Skeletal muscle tissue (tissue), 4 donors: ENCODE results near the gene FTCD. TPM values are rescaled to one million over a fixed set of nuclear protein-coding genes. Genes with fewer than 3 reads are reported as not detected.

Source experiments
- H3K27ac ChIP-seq: one replicate; pipeline ENCODE4 v1.7.0; 2013; ENCODE audit warnings: mild to moderate bottlenecking, low read depth, low read length, inconsistent platforms
- H3K27me3 ChIP-seq, 3 donors: one replicate each; pipeline ENCODE4 v1.7.0; 2013; ENCODE audit warnings: low read length in 3 of 3; ENCODE audit not compliant: control insufficient read depth in 3 of 3, insufficient read depth in 3 of 3
- H3K36me3 ChIP-seq, 3 donors: one replicate each; pipeline ENCODE4 v1.7.0; 2013; ENCODE audit warnings: low read length in 3 of 3; ENCODE audit not compliant: control insufficient read depth in 3 of 3, insufficient read depth in 3 of 3
- H3K4me1 ChIP-seq, 3 donors: one replicate each; pipeline ENCODE4 v1.7.0; 2013; ENCODE audit warnings: low read length in 3 of 3, mild to moderate bottlenecking in 3 of 3; ENCODE audit not compliant: control insufficient read depth in 3 of 3, insufficient read depth in 3 of 3
- H3K4me3 ChIP-seq, 3 donors: one replicate each; pipeline ENCODE4 v1.7.0; 2013; ENCODE audit warnings: low read length in 3 of 3
- H3K9ac ChIP-seq, 3 donors: one replicate each; pipeline ENCODE4 v1.7.0; 2013; ENCODE audit warnings: low read length in 3 of 3, mild to moderate bottlenecking in 3 of 3, moderate library complexity in 2 of 3, low read depth in 1 of 3
- H3K9me3 ChIP-seq, 3 donors: one replicate each; pipeline ENCODE4 v1.7.0; 2013; ENCODE audit warnings: low read length in 3 of 3; ENCODE audit not compliant: control insufficient read depth in 3 of 3
- total RNA-seq: library from RNA; depleted of rRNA; stranded (reverse); fragments of >200 nt; gene quantifications from one replicate; pipeline ENCODE4 v1.2.3, GENCODE V29; 2014
- donor health status: Osteomylitis.

FTCD gene
- total RNA-seq, 1 donor from 2014 or later = 0.52 TPM

GRCh38 chr21:46128106-46128932 is 27.1 kb downstream of the FTCD start:
- H3K9me3 ChIP-seq = peaks cover 0 to 2% (median 0%) of the 10 kb centered on the region in 3 donors
- no peaks in the 10 kb centered on the region for H3K4me1 ChIP-seq
- H3K27me3 ChIP-seq = peaks cover 0 to 4% (median 0%) of the 10 kb centered on the region in 3 donors
- peaks cover 0 to 10% (median 6%) of the 10 kb centered on the region in 3 donors for H3K36me3 ChIP-seq
- no peak overlapping the region for H3K27ac ChIP-seq
- H3K4me3 ChIP-seq = no peak overlapping the region
- no peak overlapping the region for H3K9ac ChIP-seq

GRCh38 chr21:46127239-46128105 is 27.9 kb downstream of the FTCD start:
- Histone ChIP-seq H3K36me3 (peaks cover 0 to 10% (median 10%) of the 10 kb centered on the region in 3 donors), H3K27ac (no peak overlapping the region), H3K4me1 (no peaks in the 10 kb centered on the region), H3K4me3 (no peak overlapping the region), H3K9me3 (peaks cover 0 to 2% (median 0%) of the 10 kb centered on the region in 3 donors), H3K27me3 (peaks cover 0 to 4% (median 0%) of the 10 kb centered on the region in 3 donors), H3K9ac (no peak overlapping the region)

- Histone ChIP-seq H3K27me3 (peaks cover 0 to 4% (median 0%) of the 10 kb centered on the region in 3 donors), H3K4me3 (no peak overlapping the region), H3K27ac (no peak overlapping the region), H3K4me1 (no peaks in the 10 kb centered on the region), H3K9me3 (peaks cover 0 to 2% (median 0%) of the 10 kb centered on the region in 3 donors), H3K9ac (no peak overlapping the region), H3K36me3 (peaks cover 0 to 16% (median 14%) of the 10 kb centered on the region in 3 donors)
Observed at GRCh38 chr21:46126309-46127238, 28.8 kb downstream of the FTCD start.

GRCh38 chr21:46125846-46126301 is 29.5 kb downstream of the FTCD start:
- H3K4me3 ChIP-seq = no peak overlapping the region
- H3K27me3 ChIP-seq = peaks cover 0 to under 1% (median 0%) of the 10 kb centered on the region in 3 donors
- H3K36me3 ChIP-seq = peaks cover 0 to 16% (median 15%) of the 10 kb centered on the region in 3 donors
- H3K4me1 ChIP-seq = no peaks in the 10 kb centered on the region
- peaks cover 0 to 2% (median 0%) of the 10 kb centered on the region in 3 donors for H3K9me3 ChIP-seq
- no peak overlapping the region for H3K27ac ChIP-seq
- no peak overlapping the region for H3K9ac ChIP-seq

GRCh38 chr21:46124926-46125845 is 30.2 kb downstream of the FTCD start:
- Histone ChIP-seq H3K27ac (no peak overlapping the region), H3K4me3 (no peak overlapping the region), H3K27me3 (no peaks in the 10 kb centered on the region), H3K36me3 (peaks cover 0 to 18% (median 16%) of the 10 kb centered on the region in 3 donors), H3K9me3 (peaks cover 0 to 2% (median 0%) of the 10 kb centered on the region in 3 donors), H3K4me1 (no peaks in the 10 kb centered on the region), H3K9ac (no peak overlapping the region)

GRCh38 chr21:46124083-46124925 is 31.1 kb downstream of the FTCD start:
- H3K36me3 ChIP-seq = peaks cover 0 to 20% (median 16%) of the 10 kb centered on the region in 3 donors
- no peak overlapping the region for H3K27ac ChIP-seq

GRCh38 chr21:46122758-46123683 is 32.4 kb downstream of the FTCD start:
- no peaks in the 10 kb centered on the region for H3K27me3 ChIP-seq
- H3K36me3 ChIP-seq = peaks cover 0 to 23% (median 18%) of the 10 kb centered on the region in 3 donors
- H3K9me3 ChIP-seq = no peaks in the 10 kb centered on the region
- H3K9ac ChIP-seq = no peak overlapping the region
- H3K4me1 ChIP-seq = no peaks in the 10 kb centered on the region
- no peak overlapping the region for H3K4me3 ChIP-seq
- no peak overlapping the region for H3K27ac ChIP-seq

More at GRCh38 chr21:46124083-46124925, 31.1 kb downstream of the FTCD start:
- no peak overlapping the region for H3K9ac ChIP-seq
- no peak overlapping the region for H3K4me3 ChIP-seq
- H3K9me3 ChIP-seq = peaks cover 0 to 2% (median 0%) of the 10 kb centered on the region in 3 donors
- H3K27me3 ChIP-seq = no peaks in the 10 kb centered on the region
- H3K4me1 ChIP-seq = no peaks in the 10 kb centered on the region
